ENCODE results near the gene DOCK9.

Gene DOCK9, protein sequence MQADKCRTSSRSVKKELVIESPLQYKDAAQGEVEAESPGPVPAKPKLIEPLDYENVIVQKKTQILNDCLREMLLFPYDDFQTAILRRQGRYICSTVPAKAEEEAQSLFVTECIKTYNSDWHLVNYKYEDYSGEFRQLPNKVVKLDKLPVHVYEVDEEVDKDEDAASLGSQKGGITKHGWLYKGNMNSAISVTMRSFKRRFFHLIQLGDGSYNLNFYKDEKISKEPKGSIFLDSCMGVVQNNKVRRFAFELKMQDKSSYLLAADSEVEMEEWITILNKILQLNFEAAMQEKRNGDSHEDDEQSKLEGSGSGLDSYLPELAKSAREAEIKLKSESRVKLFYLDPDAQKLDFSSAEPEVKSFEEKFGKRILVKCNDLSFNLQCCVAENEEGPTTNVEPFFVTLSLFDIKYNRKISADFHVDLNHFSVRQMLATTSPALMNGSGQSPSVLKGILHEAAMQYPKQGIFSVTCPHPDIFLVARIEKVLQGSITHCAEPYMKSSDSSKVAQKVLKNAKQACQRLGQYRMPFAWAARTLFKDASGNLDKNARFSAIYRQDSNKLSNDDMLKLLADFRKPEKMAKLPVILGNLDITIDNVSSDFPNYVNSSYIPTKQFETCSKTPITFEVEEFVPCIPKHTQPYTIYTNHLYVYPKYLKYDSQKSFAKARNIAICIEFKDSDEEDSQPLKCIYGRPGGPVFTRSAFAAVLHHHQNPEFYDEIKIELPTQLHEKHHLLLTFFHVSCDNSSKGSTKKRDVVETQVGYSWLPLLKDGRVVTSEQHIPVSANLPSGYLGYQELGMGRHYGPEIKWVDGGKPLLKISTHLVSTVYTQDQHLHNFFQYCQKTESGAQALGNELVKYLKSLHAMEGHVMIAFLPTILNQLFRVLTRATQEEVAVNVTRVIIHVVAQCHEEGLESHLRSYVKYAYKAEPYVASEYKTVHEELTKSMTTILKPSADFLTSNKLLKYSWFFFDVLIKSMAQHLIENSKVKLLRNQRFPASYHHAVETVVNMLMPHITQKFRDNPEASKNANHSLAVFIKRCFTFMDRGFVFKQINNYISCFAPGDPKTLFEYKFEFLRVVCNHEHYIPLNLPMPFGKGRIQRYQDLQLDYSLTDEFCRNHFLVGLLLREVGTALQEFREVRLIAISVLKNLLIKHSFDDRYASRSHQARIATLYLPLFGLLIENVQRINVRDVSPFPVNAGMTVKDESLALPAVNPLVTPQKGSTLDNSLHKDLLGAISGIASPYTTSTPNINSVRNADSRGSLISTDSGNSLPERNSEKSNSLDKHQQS (N-terminal part only)

DNA sequence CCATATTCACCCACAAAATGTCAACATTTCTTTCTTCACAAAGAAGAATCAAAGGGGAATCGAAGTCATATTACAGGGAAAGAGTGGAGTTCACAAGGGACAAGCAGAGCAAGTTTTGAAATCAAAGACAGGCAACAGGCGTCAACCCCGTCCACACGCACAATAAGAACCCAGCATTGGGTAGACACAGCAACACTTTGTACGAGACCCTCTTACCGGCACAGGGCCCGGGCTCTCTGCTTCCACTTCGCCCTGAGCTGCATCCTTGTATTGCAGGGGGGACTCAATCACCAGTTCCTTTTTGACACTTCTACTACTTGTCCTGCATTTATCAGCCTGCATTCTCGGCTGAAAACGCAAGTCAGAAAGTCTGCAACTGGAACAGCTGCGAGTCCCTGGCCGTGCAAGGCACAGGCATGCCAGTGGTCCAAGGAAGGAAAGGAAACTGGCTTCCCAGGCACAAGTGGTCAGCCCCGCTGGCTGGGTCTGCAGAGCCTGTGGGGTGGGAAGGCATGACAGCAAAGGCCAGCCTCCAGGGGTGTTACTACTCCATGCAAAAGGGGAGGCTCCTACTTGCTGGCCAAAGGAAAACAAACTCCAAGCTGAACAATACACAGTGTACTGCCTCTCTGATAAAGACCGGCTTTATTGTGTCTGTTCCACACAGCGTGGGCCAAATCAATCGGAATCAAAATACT, at the start of gene DOCK9:
Gene DOCK9, minus strand, starts transcription at position 497 of the 698 bp plus-strand sequence. Its CDS starts 155 bp downstream, at position 342.
- DNase-seq (ENCODE audit: low read depth in 2 of 2, low spot score in 1 of 2): no peak

DNA sequence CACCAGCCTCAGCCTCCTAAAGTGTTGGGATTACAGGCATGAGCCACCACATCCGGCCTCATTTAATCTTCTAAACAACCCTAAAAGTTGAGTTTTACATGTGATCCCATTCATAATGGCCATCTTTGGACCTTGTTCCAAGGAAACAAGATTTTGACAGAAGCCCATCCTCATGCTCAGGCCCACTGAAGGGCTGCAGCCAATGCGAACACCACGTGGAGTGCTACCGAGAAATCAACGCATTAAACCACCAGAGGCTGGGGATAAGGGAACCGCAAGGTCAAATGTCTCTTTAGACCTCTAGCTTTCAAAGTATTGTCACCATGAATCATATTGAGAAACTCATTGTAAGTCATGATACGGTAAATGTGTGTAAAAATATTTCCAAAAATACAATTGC, 49.4 kb upstream of the DOCK9 start:
- DNase-seq (ENCODE audit: low read depth in 2 of 2, low spot score in 1 of 2): no peak

DNA sequence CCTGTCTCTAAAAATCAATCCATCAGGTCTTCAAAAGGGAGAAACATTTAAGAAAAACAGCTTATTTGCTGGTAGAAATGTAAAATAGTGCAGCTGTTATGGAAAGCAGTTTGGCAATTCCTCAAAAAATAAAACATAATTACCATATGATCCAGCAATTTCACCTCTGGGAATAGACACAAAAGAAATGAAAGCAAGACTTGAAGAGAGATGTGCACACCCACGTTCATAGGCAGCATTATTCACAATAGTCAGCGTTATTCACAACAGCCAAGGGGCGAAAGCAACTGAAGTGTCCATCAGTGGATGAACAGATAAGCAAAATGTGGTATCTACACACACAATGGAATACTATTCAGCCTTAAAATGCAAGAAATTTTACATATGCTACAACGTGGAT, 45.1 kb upstream of the DOCK9 start:
- DNase-seq (ENCODE audit: low read depth in 2 of 2, low spot score in 1 of 2): no peak

DNA sequence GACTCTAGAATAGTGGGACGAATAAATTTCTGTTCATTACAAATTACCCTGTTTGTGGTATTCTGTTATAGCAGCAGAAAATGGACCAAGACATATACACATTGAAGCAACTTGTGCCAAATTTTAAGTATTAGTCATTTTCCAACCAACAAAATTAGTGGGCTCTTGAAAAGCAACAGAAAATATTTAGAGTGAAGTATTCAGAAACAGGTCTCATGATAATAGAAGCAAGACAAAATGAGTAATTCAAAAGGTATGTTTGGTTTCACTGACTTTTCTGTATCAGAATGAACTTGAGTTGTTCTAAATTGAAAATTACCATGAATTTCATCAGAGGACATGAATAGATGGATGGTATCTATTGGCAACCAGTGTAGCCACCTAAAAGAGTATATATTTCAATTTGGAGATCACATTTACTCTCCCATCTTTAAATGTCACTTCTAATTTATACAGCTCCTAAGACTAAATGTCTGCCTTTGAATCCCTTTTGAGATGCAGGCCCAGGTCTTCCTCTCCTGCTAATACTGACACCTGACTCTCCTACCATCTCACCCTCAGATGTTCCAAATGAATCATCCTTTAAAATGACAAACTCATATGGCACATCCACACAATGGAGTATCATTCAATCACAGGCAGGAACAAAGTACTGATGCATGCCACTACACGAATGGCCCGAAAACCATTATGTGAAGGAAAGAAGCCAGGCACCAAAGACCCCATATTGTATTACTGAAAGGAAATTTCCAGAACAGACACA, 40.7 kb upstream of the DOCK9 start:
- DNase-seq (ENCODE audit: low read depth in 2 of 2, low spot score in 1 of 2): no peak

DNA sequence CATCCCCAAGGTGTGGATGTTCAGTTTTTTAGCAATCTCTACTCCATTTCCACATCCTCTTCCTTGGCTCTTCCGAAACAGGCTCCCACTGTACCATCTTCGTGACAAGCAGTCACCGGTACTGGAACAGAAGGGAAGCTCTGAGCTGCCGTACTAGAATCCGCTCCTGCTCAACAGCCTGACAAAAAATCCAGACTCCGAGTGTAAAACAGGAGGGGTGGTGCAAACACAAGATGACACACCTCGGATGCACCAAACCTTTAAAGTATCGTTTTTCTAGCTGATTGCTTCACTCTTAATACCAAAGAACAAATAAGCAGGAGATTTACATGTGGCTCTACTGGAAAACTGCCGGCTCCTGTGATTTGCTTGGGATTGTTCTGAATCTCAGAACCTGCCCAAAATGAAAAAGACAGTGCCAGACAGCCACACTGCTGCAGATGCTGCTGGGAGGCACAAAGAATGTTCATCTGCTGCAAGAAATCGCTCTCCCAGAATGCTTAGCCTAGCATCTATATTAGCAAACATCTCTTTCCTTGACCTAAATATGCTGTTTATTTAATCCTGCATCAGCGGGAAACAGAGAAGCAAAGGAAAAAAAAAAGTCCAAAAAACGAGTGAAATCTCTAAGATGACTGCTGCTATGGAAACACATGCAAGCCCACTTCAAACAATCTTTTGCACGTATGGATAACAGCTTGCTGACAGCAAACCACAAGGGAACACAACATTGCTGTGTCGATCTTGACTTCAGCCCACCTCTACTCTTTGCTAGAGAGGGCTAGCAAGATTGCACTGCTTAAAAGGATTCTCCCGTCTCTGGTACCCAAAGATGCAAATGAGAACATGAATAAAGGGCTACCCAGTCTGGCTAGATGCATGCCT, 38.0 kb upstream of the DOCK9 start:
- no peak for DNase-seq (ENCODE audit: low read depth in 2 of 2, low spot score in 1 of 2)

DNA sequence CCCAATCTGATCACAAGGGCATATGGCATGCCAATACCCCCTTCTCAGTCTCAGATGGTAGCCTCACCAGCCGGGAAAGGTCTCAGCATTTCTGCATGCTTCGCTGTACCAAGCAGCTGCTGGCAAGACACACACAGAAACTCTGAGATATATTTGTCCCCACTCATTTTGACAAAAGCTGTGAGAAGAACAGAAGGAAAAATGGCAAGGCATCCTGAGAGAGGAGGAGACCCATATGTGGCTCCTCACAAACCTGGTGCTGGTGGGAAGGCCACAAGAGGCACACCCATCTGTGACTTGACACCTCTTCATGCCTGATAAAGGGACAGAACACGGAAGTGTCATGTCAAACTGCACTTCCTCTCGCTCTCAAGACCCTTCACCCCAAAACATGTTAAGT, 36.7 kb upstream of the DOCK9 start:
- DNase-seq (ENCODE audit: low read depth in 2 of 2, low spot score in 1 of 2): no peak

DNA sequence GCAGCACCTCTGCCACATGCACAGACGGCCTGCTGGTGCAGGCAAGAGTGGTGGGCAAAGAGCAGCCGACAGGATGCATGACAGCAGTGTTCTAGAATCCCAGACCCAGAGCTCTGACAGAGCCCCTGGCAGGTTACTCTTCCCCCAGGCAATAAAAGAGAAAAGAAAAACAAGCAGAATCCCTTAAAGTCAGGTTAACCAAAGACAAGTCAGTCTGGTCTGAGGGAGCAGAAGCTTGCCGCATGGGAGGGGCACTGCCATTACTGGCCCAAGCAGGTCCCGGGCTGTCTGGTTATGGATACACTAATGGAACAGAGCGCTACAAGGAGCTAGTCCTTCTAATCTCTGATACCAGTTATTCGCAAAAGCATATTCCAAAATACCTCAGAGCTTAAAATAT, 36.1 kb upstream of the DOCK9 start:
- no peak for DNase-seq (ENCODE audit: low read depth in 2 of 2, low spot score in 1 of 2)

DNA sequence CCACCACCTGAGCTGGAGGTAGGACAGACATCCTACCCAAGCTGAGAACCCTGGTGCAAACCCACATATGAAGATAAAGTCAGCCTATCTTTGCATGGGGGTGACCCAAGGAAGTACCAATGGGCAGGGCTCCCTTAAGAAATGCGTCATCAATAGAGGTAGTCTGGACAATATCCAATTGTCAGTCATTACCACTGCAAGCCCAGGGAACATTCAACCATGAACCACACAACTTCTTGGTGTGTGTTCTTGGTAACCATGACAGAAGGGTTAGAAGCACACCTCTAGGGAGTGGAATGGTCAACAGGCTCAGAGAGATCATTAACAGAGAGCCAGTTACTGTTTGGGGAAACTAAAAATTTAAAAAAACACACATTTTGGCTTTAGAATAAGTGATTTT, 34.7 kb upstream of the DOCK9 start:
- no peak for DNase-seq (ENCODE audit: low read depth in 2 of 2, low spot score in 1 of 2)

DNA sequence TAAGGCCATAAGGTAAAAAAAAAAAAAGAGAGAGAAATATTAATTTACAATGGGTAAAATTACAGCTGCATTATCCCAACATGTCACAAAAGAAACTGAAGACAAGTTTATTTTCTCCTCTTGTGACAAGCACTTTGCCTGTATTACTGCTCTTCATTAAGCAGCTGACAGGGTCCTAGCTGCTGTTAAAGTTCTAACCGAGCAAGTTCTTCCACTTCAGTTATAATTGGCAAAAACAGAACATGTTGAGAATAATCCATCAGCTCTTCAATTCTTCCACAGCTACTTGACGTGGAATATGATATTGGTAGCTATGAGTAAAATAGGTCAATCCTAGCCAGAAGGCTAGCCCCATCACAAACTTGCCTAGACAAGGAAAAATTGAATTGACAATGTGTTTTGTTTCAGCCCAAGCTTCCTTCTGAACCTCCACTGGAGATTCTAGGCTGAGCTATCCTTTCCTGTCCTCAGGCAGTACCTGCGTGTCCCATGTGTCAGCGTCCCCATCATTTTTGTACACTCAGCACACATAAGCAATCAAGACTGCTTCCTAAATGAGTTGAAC, 32.2 kb upstream of the DOCK9 start:
- DNase-seq (ENCODE audit: low read depth in 2 of 2, low spot score in 1 of 2): no peak

DNA sequence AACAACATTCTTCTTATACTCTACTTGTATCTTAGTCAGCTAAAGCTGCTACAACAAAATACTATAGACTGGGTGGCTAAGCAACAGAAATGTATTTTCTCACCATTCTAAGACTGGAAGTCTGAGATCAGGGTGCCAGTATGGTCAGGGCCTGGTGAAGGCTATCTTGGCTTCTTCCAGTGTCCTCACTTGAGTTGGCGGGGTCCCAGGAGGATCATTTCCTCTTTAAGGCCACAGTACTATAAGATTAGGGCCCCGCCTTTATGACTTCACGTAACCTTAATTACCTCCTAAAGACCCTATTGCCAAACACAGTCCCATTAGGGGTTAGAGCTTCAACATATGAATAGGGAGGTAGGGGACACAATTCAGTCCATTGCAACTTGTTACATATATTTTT, 30.7 kb upstream of the DOCK9 start:
- no peak for DNase-seq (ENCODE audit: low read depth in 2 of 2, low spot score in 1 of 2)

DNA sequence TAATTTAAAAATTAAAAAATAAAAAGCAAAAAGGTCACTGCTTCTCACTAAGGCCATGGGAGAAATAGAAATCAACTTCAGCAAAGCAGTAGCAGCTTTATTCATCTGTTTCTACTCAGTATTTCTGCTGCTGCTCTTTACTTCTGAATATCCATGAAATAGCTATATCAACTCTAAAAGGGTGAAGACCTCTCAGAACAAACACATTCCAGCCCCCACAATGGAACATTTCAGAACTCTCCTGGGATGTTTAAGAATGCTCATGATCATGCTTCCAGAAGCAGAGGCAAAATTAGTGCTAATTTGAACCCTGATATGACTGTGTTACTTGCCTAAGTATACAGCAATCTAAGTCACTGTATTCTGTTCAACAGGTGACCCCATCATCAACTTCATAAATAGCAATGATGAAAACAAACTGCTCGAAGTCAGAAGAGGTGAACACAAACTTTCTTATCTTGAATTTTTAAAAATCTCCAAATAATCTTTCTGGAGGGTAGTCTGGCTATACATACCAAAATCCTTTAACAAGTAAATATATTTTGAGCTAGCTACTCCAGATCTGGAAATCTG, 29.6 kb upstream of the DOCK9 start:
- no peak for DNase-seq (ENCODE audit: low read depth in 2 of 2, low spot score in 1 of 2)

DNA sequence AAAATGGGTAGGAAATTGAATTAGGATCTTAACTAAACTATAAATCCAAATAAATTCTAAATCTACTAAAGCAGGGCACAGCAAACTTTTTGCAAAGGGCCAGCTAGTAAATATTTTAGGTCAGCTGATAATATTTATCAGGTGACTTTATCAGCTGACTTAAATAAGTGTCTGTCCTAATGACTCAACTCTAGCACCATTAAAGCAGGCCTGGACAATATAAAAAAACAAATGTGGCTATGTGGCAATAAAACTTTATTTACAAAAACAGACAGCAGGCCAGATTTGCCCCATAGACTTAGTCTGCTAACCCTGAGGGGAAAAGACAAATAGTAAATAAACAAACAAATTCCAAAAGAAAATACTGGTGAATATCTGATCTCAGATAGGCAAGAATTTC, 27.7 kb upstream of the DOCK9 start:
- no peak for DNase-seq (ENCODE audit: low read depth in 2 of 2, low spot score in 1 of 2)

DNA sequence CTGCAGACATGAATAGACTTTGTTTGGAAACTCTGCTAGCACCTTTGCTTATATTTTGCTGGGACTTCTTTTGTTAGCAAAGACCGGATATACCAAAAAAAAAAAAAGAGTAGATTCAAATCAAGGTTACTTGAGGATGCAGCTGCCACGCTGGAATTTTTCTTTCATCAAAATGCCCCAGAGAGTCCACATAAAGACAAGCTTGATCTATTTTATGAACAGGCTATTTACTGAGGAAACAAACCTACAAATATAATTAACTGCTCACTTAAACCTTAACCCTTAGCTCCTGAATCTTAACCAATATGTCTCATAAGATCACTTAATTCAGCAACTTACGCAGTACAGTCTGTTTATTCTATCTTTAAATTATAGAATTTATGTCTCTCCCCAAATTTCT, 27.1 kb upstream of the DOCK9 start:
- no peak for DNase-seq (ENCODE audit: low read depth in 2 of 2, low spot score in 1 of 2)

DNA sequence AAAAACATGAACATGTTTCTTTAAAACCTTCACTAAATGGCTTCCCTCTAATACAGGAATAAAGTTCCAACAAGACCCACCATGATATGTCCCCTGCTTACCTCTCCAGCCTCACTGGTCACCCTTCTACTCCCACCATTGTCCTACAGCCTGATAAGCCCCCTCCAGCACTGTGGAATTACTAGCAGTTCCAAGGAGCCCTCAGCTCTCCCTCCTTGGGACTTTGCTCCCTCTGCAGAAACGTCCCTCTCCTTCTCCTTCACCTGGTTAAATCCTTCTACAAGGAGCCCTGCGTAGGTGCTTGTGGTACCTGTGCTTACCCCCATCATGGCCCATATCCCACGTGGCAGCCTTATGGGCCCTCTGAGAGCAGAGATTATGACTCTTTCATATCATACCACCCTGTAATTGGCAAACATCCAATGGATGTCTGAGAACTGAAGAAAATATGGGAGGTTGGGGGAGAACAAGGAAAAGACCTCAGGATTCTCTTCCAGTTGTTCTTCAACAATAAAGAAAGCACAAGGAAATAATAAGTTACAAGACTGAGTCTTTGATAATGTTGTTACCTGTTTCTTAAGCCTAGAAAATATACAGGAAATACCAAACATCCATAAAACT, 26.1 kb upstream of the DOCK9 start:
- no peak for DNase-seq (ENCODE audit: low read depth in 2 of 2, low spot score in 1 of 2)

DNA sequence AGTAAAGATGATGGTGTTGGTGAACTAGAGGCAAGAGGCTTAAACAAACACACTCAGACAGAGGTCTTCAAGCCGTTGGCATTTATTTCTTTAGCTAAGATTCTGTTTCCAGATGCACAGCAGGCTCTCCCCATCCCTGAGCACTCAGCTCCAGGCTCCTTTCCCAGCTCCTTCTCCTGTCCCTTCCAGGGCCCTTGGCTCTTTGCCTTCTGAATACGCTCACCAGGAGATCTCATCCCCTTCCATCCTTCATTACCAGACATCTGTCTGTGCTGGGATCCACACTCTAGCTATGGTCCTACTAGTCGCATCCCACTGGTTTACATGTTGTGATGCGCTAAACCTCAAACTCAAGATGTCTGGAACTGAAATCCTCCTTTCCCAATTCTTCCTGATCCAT, 25.3 kb upstream of the DOCK9 start:
- no peak for DNase-seq (ENCODE audit: low read depth in 2 of 2, low spot score in 1 of 2)

DNA sequence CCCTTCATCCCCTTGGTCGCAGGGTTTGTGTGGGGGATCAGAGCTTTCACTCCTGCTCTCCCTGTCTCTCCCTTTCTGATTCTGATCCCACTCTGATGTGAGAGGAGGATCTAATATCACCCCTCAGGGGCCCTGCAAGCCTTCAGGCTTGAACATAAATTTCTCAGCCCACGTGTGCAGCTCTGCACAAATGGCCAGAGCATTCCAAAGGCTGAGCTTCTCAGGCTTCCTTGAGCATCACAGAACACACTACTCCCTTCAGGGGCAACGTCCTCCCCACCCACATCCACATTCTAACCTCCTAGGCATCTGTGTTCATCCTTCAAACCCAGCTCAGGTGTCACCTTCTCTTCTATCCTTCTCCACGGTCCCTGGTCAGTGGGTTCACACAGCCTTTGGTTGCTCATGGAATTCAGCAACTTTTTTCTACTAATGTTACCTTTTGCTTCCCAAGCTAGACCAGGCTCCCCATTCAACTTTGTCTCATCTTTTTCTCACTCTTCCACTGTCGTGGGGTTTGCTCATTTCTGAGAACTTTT, 24.4 kb upstream of the DOCK9 start:
- DNase-seq (ENCODE audit: low read depth in 2 of 2, low spot score in 1 of 2): no peak

DNA sequence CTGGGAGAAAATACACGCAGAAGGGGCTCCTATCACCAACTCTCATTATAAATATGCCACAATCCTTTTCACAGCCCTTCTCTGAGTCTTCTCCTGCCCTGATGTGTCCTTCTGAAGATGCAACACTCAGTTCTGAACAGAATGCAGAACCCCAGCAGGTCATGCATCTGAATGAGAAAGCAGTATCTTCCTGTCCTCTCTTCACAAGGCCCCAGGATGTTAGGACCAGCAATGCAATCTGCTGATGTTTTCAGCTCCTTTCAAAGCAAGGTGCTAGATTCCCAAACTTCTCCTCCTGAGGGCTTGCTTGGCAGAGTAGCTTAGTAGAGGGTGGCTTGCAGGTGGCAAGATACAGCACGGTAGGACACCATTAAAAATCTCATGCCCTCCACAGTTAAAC, 22.3 kb upstream of the DOCK9 start:
- no peak for DNase-seq (ENCODE audit: low read depth in 2 of 2, low spot score in 1 of 2)

DNA sequence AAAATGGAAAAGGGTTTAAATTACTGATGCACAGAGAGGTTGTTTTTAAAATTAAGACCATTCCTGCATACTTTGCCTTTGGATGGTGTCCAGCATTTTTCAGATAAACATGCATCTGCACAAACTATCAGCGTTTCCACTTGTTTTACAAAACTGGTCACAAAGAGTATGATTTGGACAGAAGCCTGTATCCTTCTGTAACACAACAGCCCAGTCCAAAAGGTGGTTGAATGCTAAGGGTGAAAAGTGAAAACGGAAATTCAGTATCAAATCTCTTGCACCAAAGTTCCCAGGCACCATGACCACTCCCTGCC, 21.7 kb upstream of the DOCK9 start:
- DNase-seq (ENCODE audit: low read depth in 2 of 2, low spot score in 1 of 2): no peak
